Mucosa of descending colon (tissue), 3 donors: ENCODE data around the gene OCA2. TPM values are rescaled to one million over a fixed set of nuclear protein-coding genes. Genes with fewer than 3 reads are reported as not detected.

Experiments
- ATAC-seq: fragments of 200-7000 bp; cut with Tn5 transposase; one replicate; pipeline ENCODE4 v1.9.1; 2020; ENCODE audit warnings: mild to moderate bottlenecking, moderate library complexity
- DNase-seq, 3 donors: peaks; one replicate each; pipeline ENCODE4 v3.0.0-alpha.2; 2020
- H3K36me3 ChIP-seq: fragments of 200-600 bp; one replicate; pipeline ENCODE4 v1.8.0; 2021; ENCODE audit warnings: low read depth, mild to moderate bottlenecking
- H3K4me1 ChIP-seq: fragments of 200-600 bp; one replicate; pipeline ENCODE4 v1.8.0; 2021; ENCODE audit warnings: low read depth, mild to moderate bottlenecking
- H3K4me3 ChIP-seq: fragments of 200-600 bp; one replicate; pipeline ENCODE4 v1.8.0; 2021; ENCODE audit warnings: mild to moderate bottlenecking
- H3K9me3 ChIP-seq: fragments of 200-600 bp; one replicate; pipeline ENCODE4 v1.8.0; 2021; ENCODE audit warnings: mild to moderate bottlenecking
- intact Hi-C, 2 donors: fragments of 100-400 bp; cut with DNase I in 1 of 2; cut with micrococcal nuclease in 1 of 2; formaldehyde crosslinking; loops; one replicate each; pipeline versions ENCODE4 v1.11.0 to v1.11.1; 2022; cut with DNase I, micrococcal nuclease
- total RNA-seq, 3 donors: library from RNA; stranded (reverse); fragmentation: NEBNext Ultra II Directional in 2 of 3; extraction: Animal tissue kit (Norgen Biotek cat#: 25700) in 2 of 3; gene quantifications; one replicate each; pipeline versions ENCODE4 v1.2.1 to v1.2.4, GENCODE V29; 2021 to 2023
- TF ChIP-seq, protein P1 (sequence below): fragments of 200-600 bp; IDR thresholded peaks from one replicate; pipeline ENCODE4 v1.8.0; 2022; ENCODE audit warnings: antibody characterized with exemption, mild to moderate bottlenecking
- donor health status: DM: no; HTN: no; CAD: no; lungs with moderate emphysema.
- donor health status: DM: no; HTN: no; CAD: no.
- donor health status: DM: no; HTN: yes; CAD: no.

Gene OCA2
- total RNA-seq, 3 donors from 2014 or later: 0.22 to 0.32 TPM; not detected in 1

- intact Hi-C loops: no loop called here
- no peaks in the 10 kb centered on the region for H3K36me3 ChIP-seq
- no peaks in the 10 kb centered on the region for H3K4me1 ChIP-seq
- DNase-seq: no peak
- TF ChIP-seq, protein P1, sequence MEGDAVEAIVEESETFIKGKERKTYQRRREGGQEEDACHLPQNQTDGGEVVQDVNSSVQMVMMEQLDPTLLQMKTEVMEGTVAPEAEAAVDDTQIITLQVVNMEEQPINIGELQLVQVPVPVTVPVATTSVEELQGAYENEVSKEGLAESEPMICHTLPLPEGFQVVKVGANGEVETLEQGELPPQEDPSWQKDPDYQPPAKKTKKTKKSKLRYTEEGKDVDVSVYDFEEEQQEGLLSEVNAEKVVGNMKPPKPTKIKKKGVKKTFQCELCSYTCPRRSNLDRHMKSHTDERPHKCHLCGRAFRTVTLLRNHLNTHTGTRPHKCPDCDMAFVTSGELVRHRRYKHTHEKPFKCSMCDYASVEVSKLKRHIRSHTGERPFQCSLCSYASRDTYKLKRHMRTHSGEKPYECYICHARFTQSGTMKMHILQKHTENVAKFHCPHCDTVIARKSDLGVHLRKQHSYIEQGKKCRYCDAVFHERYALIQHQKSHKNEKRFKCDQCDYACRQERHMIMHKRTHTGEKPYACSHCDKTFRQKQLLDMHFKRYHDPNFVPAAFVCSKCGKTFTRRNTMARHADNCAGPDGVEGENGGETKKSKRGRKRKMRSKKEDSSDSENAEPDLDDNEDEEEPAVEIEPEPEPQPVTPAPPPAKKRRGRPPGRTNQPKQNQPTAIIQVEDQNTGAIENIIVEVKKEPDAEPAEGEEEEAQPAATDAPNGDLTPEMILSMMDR: no peak
- H3K4me3 ChIP-seq: no peak overlapping the region
- no peak for ATAC-seq
- H3K9me3 ChIP-seq: peaks cover 68% of the 10 kb centered on the region
These were observed 233.7 kb downstream of the OCA2 start for GRCh38 chr15:27865323-27865922.

- DNase-seq (no peak), ATAC-seq (no peak)
- TF ChIP-seq, protein P1: no peak
These were observed 234.4 kb downstream of the OCA2 start for GRCh38 chr15:27864719-27865118.

GRCh38 chr15:27864086-27864485 is 235.0 kb downstream of the OCA2 start:
- no peak overlapping the region for H3K4me3 ChIP-seq
- no peak for DNase-seq
- peaks cover 61% of the 10 kb centered on the region for H3K9me3 ChIP-seq
- no peaks in the 10 kb centered on the region for H3K4me1 ChIP-seq
- no peaks in the 10 kb centered on the region for H3K36me3 ChIP-seq
- TF ChIP-seq, protein P1: no peak
- no peak for ATAC-seq
- intact Hi-C loops: no loop called here

More at GRCh38 chr15:27864719-27865118, 234.4 kb downstream of the OCA2 start:
- intact Hi-C loops: no loop called here
- Histone ChIP-seq H3K4me3 (no peak overlapping the region), H3K9me3 (peaks cover 64% of the 10 kb centered on the region), H3K36me3 (no peaks in the 10 kb centered on the region), H3K4me1 (no peaks in the 10 kb centered on the region)

GRCh38 chr15:27863000-27863399 is 236.1 kb downstream of the OCA2 start:
- Histone ChIP-seq H3K4me1 (no peaks in the 10 kb centered on the region), H3K4me3 (no peak overlapping the region), H3K36me3 (no peaks in the 10 kb centered on the region), H3K9me3 (peaks cover 60% of the 10 kb centered on the region)
- ATAC-seq: no peak
- TF ChIP-seq, protein P1: no peak
- DNase-seq: no peak
- intact Hi-C loops: no loop called here

GRCh38 chr15:27861171-27861570 is 237.9 kb downstream of the OCA2 start:
- H3K4me1 ChIP-seq: no peaks in the 10 kb centered on the region
- intact Hi-C loops: no loop called here
- no peak overlapping the region for H3K4me3 ChIP-seq
- DNase-seq: no peak
- TF ChIP-seq, protein P1: no peak
- no peak for ATAC-seq
- peaks cover 63% of the 10 kb centered on the region for H3K9me3 ChIP-seq
- no peaks in the 10 kb centered on the region for H3K36me3 ChIP-seq

DNA sequence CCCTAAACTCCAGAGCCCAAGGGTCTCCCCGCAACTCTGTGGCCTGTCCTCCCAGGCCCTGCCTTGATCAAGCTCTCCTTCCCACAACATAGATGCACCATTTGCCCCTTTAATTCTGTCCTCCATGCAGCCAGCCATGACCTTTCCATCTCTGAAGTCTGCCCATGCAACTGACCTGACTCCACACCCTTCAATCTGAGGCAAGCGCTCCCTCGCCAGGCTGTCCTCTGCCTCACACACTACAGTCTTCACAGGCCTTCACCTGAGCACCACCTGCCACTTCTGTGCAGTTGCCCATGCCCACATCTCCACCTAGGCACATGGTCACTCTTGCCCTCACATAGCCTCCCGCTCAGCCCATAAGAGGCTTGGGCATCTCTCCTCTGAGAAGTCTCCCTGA is 244.0 kb downstream of the OCA2 start:
- intact Hi-C loops: no loop called here
- ATAC-seq (no peak), DNase-seq (no peak)
- Histone ChIP-seq H3K36me3 (no peaks in the 10 kb centered on the region), H3K4me1 (no peaks in the 10 kb centered on the region), H3K9me3 (peaks cover 56% of the 10 kb centered on the region), H3K4me3 (no peak overlapping the region)
- TF ChIP-seq, protein P1: no peak
